CD4-positive, alpha-beta T cell (primary cell): ENCODE measurements around the gene DOCK2. TPM values are rescaled to one million over a fixed set of nuclear protein-coding genes. Genes with fewer than 3 reads are reported as not detected.

ENCODE experiments used
- ATAC-seq: fragments of 200-7000 bp; cut with Tn5 transposase; one replicate; pipeline ENCODE4 v1.10.0; 2022; ENCODE audit warnings: mild to moderate bottlenecking; ENCODE audit not compliant: poor library complexity
- CTCF ChIA-PET: fragments of 350-600 bp; sonication (Branson Sonifier 250); formaldehyde crosslinking; loops from one replicate; lab custom pipeline; 2021; ENCODE audit warnings: antibody characterized with exemption, inconsistent platforms; lab: Charles Lee
- POLR2A ChIA-PET: fragments of 350-600 bp; sonication (Branson Sonifier 250); formaldehyde crosslinking; loops from one replicate; lab custom pipeline; 2021; ENCODE audit warnings: antibody characterized with exemption, inconsistent platforms; lab: Charles Lee
- DNase-seq, 14 experiments: peaks; one replicate each; pipeline ENCODE4 v3.0.0-alpha.2; 2013 to 2020; ENCODE audit warnings: mixed read lengths in 2 of 14
- H3K27ac ChIP-seq, 2 donors: one replicate each; pipeline versions ENCODE4 v1.5.1 to v1.7.0; 2013; ENCODE audit warnings: low read length in 2 of 2, low read depth in 1 of 2, mild to moderate bottlenecking in 1 of 2
- H3K27me3 ChIP-seq, 2 experiments: 1 replicate in 1 of 2; 2 replicates in 1 of 2; pipeline versions ENCODE4 v1.6.1 to v1.7.0; 2013; ENCODE audit warnings: low read length in 2 of 2, control low read depth in 1 of 2, mild to moderate bottlenecking in 1 of 2, moderate library complexity in 1 of 2; ENCODE audit not compliant: insufficient read depth in 2 of 2, control insufficient read depth in 1 of 2
- H3K36me3 ChIP-seq: one replicate; pipeline ENCODE4 v1.6.1; 2013; ENCODE audit warnings: low read length, control low read depth; ENCODE audit not compliant: insufficient read depth
- H3K4me1 ChIP-seq: one replicate; pipeline ENCODE4 v1.6.1; 2013; ENCODE audit warnings: low read length, control low read depth; ENCODE audit not compliant: insufficient read depth
- H3K4me3 ChIP-seq: one replicate; pipeline ENCODE4 v1.5.1; 2013; ENCODE audit warnings: mild to moderate bottlenecking, low read length, moderate library complexity
- H3K9me3 ChIP-seq, 2 experiments: 1 replicate in 1 of 2; 2 replicates in 1 of 2; pipeline versions ENCODE4 v1.6.1 to v1.7.0; 2013; ENCODE audit warnings: low read length in 2 of 2, mild to moderate bottlenecking in 2 of 2, control low read depth in 1 of 2, moderate library complexity in 1 of 2; ENCODE audit not compliant: control insufficient read depth in 1 of 2, insufficient read depth in 1 of 2
- H3K27ac Mint-ChIP-seq: one replicate; pipeline ENCODE4 v1.8.0; 2020; ENCODE audit warnings: mixed read lengths
- H3K27me3 Mint-ChIP-seq: one replicate; pipeline ENCODE4 v1.8.0; 2021; ENCODE audit warnings: mixed read lengths
- H3K36me3 Mint-ChIP-seq: one replicate; pipeline ENCODE4 v1.8.0; 2021; ENCODE audit warnings: low read depth, mixed read lengths
- H3K4me1 Mint-ChIP-seq: one replicate; pipeline ENCODE4 v1.8.0; 2021; ENCODE audit warnings: low read depth, mixed read lengths
- H3K4me3 Mint-ChIP-seq: one replicate; pipeline ENCODE4 v1.8.0; 2020; ENCODE audit warnings: mild to moderate bottlenecking, mixed read lengths
- H3K9me3 Mint-ChIP-seq: one replicate; pipeline ENCODE4 v1.8.0; 2020; ENCODE audit warnings: mixed read lengths
- intact Hi-C, 2 experiments: fragments of 100-400 bp; cut with DNase I in 1 of 2; cut with micrococcal nuclease in 1 of 2; formaldehyde crosslinking; loops; one replicate each; pipeline versions ENCODE4 v1.15.1 to v1.9.0; 2023 to 2025; cut with DNase I, micrococcal nuclease
- total RNA-seq, 174 experiments: library from RNA in 2 of 174; stranded (reverse) in 2 of 174; gene quantifications; one replicate each; pipeline ENCODE4 v1.2.3 and lab custom pipeline; 2021 to 2026
- TF ChIP-seq, protein P1 (sequence below): fragments of 200-600 bp; IDR thresholded peaks from one replicate; pipeline ENCODE4 v1.8.0; 2022; ENCODE audit warnings: antibody characterized with exemption, mild to moderate bottlenecking

The DOCK2 gene
- total RNA-seq, 2 experiments from 2014 or later, result 220 to 229 TPM

DNA sequence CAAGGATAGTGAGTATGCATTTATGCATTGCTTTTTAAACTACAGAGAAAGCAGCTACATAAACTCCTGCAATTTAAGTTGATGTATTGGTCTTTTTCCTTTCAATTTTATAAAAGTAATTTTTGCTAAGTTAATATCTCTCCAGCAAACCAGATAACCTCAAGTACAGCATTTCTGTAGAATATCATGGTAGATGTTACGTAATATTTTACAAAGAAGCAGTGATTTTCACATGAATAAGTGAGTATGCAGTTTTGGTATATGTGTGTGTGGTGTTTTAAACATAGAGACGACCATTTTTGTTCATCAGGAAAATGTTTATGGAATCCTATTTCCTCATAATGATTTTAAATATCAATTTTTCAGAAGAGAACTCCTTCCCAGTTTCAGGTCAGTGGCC is 224.4 kb downstream of the DOCK2 start:
- Mint-ChIP-seq H3K4me1 (peaks cover 37% of the 10 kb centered on the region), H3K4me3 (no peak overlapping the region), H3K27me3 (no peaks in the 10 kb centered on the region), H3K27ac (no peak overlapping the region), H3K36me3 (peaks cover 79% of the 10 kb centered on the region), H3K9me3 (no peaks in the 10 kb centered on the region)
- no peaks in the 10 kb centered on the region for H3K4me1 ChIP-seq
- intact Hi-C loops, result no loop called here
- H3K36me3 ChIP-seq, result peaks cover 28% of the 10 kb centered on the region
- no peaks in the 10 kb centered on the region for H3K27me3 ChIP-seq
- no peaks in the 10 kb centered on the region for H3K9me3 ChIP-seq
- POLR2A ChIA-PET, result no interaction called here
- TF ChIP-seq, protein P1, sequence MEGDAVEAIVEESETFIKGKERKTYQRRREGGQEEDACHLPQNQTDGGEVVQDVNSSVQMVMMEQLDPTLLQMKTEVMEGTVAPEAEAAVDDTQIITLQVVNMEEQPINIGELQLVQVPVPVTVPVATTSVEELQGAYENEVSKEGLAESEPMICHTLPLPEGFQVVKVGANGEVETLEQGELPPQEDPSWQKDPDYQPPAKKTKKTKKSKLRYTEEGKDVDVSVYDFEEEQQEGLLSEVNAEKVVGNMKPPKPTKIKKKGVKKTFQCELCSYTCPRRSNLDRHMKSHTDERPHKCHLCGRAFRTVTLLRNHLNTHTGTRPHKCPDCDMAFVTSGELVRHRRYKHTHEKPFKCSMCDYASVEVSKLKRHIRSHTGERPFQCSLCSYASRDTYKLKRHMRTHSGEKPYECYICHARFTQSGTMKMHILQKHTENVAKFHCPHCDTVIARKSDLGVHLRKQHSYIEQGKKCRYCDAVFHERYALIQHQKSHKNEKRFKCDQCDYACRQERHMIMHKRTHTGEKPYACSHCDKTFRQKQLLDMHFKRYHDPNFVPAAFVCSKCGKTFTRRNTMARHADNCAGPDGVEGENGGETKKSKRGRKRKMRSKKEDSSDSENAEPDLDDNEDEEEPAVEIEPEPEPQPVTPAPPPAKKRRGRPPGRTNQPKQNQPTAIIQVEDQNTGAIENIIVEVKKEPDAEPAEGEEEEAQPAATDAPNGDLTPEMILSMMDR, result no peak
- no peak for DNase-seq
- ATAC-seq, result no peak
- H3K27ac ChIP-seq, result no peak overlapping the region
- CTCF ChIA-PET, result no interaction called here
- H3K4me3 ChIP-seq, result no peak overlapping the region

DNA sequence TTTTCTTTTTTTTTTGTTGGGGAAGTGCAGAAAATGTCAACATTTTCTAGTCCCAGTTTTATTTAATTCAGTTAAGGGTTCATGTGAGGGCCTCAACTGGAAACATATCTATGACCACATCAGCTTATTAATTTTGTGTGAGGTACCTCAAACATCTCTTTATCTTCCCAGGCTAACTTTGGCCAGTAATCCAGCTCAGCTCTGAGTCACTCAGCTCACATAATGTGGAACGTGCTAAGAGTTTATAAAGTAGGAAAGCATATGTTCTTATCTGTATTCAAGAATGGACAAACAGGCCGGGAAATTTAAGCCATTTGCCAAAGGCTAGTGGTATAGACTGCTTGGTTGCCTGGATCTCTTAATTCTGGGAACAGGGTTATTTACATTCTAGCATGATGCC is 224.9 kb downstream of the DOCK2 start:
- Histone ChIP-seq H3K4me1 (no peaks in the 10 kb centered on the region), H3K27me3 (no peaks in the 10 kb centered on the region), H3K36me3 (peaks cover 31% of the 10 kb centered on the region), H3K27ac (no peak overlapping the region), H3K4me3 (no peak overlapping the region), H3K9me3 (no peaks in the 10 kb centered on the region)
- H3K36me3 Mint-ChIP-seq, result peaks cover 80% of the 10 kb centered on the region
- H3K27me3 Mint-ChIP-seq, result no peaks in the 10 kb centered on the region
- TF ChIP-seq, protein P1, result no peak
- no peak overlapping the region for H3K27ac Mint-ChIP-seq
- H3K4me3 Mint-ChIP-seq, result no peak overlapping the region
- POLR2A ChIA-PET, result no interaction called here
- CTCF ChIA-PET, result no interaction called here
- ATAC-seq (no peak), DNase-seq (no peak)
- intact Hi-C loops, result no loop called here
- peaks cover 36% of the 10 kb centered on the region for H3K4me1 Mint-ChIP-seq
- no peaks in the 10 kb centered on the region for H3K9me3 Mint-ChIP-seq

DNA sequence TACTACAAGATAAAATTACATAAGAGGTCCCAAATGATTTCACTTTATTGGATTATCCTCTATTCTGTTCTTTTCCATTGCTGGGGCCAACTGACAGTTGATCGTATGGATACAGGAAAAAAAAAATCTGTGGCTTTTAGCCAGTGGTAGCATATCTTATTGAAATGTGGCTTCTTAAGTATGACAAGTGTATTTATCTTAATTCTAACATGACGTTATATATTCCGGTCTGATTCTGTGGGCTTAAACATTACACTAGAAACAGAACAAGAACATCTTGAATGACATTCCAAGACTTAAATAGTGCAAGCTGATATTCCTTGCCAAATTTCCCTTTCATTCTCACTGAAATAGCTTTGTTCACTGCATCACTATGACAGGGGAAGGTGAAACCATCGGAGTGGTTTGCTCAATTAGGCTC is 225.3 kb downstream of the DOCK2 start:
- Histone ChIP-seq H3K27ac (no peak overlapping the region), H3K27me3 (no peaks in the 10 kb centered on the region), H3K4me1 (no peaks in the 10 kb centered on the region), H3K9me3 (no peaks in the 10 kb centered on the region), H3K4me3 (no peak overlapping the region), H3K36me3 (peaks cover 34% of the 10 kb centered on the region)
- Mint-ChIP-seq H3K9me3 (no peaks in the 10 kb centered on the region), H3K4me3 (no peak overlapping the region), H3K36me3 (peaks cover 80% of the 10 kb centered on the region), H3K27ac (no peak overlapping the region), H3K4me1 (peaks cover 32% of the 10 kb centered on the region), H3K27me3 (no peaks in the 10 kb centered on the region)
- TF ChIP-seq, protein P1, result no peak
- no peak for DNase-seq
- POLR2A ChIA-PET, result no interaction called here
- no peak for ATAC-seq
- CTCF ChIA-PET, result no interaction called here
- intact Hi-C loops, result no loop called here
